Immature natural killer cell (primary cell): ENCODE results near the gene LRCOL1. TPM values are rescaled to one million over a fixed set of nuclear protein-coding genes. Genes with fewer than 3 reads are reported as not detected.

Experiments
- DNase-seq, 3 donors: peaks; one replicate each; pipeline ENCODE4 v3.0.0; 2022; ENCODE audit warnings: mixed read lengths in 1 of 3
- H3K27ac Mint-ChIP-seq, 6 donors: one replicate each; pipeline ENCODE4 v1.8.0; 2020; ENCODE audit warnings: mixed read lengths in 6 of 6, mild to moderate bottlenecking in 5 of 6, inconsistent platforms in 4 of 6, moderate library complexity in 3 of 6
- H3K27me3 Mint-ChIP-seq, 3 donors: one replicate each; pipeline ENCODE4 v1.8.0; 2020 to 2021; ENCODE audit warnings: low read depth in 3 of 3, mild to moderate bottlenecking in 3 of 3, mixed read lengths in 3 of 3, moderate library complexity in 3 of 3, inconsistent platforms in 1 of 3
- H3K36me3 Mint-ChIP-seq, 3 donors: one replicate each; pipeline ENCODE4 v1.8.0; 2020; ENCODE audit warnings: mixed read lengths in 3 of 3, inconsistent platforms in 2 of 3, mild to moderate bottlenecking in 2 of 3
- H3K4me1 Mint-ChIP-seq, 2 donors: one replicate each; pipeline ENCODE4 v1.8.0; 2020; ENCODE audit warnings: inconsistent platforms in 2 of 2, mild to moderate bottlenecking in 2 of 2, mixed read lengths in 2 of 2, moderate library complexity in 1 of 2
- H3K4me3 Mint-ChIP-seq, 5 donors: one replicate each; pipeline ENCODE4 v1.8.0; 2020; ENCODE audit warnings: mild to moderate bottlenecking in 5 of 5, mixed read lengths in 5 of 5, inconsistent platforms in 3 of 5, moderate library complexity in 3 of 5
- H3K9me3 Mint-ChIP-seq, 6 donors: one replicate each; pipeline ENCODE4 v1.8.0; 2020; ENCODE audit warnings: mild to moderate bottlenecking in 6 of 6, mixed read lengths in 6 of 6, inconsistent platforms in 4 of 6, moderate library complexity in 3 of 6
- polyA plus RNA-seq, 3 donors: library from polyadenylated mRNA; unstranded; fragments of 300-500 nt; fragmentation: Illumina TruSeq; gene quantifications; one replicate each; pipeline ENCODE4 v1.2.3, GENCODE V29; 2021

Gene LRCOL1
- not detected for polyA plus RNA-seq

- Mint-ChIP-seq H3K27ac (no peak within 1 kb of the TSS), H3K9me3 (no peaks in the 10 kb centered on the region), H3K4me1 (peaks cover 5 to 7% of the 10 kb centered on the region in 2 donors), H3K4me3 (peak within 1 kb of the TSS in 4 of 5 donors; percentile 55 to 71 (median 66)), H3K36me3 (peaks cover 0 to 4% (median 2%) of the 10 kb centered on the region in 3 donors), H3K27me3 (peaks cover 14 to 29% (median 20%) of the 10 kb centered on the region in 3 donors)
- DNase-seq, result no peak
These were observed at the start of gene LRCOL1 for GRCh38 chr12:132610051-132610759. Gene LRCOL1 (minus strand): TSS chr12:132610582. CDS start chr12:132606251, 4,331 bp downstream.

GRCh38 chr12:132660052-132660451, 49.7 kb upstream of the LRCOL1 start:
- H3K4me1 Mint-ChIP-seq, result peaks cover 9 to 20% of the 10 kb centered on the region in 2 donors
- H3K36me3 Mint-ChIP-seq, result peaks cover 21 to 50% (median 34%) of the 10 kb centered on the region in 3 donors
- DNase-seq, result no peak
- H3K27ac Mint-ChIP-seq, result peak overlapping the region in 1 of 6 donors; percentile 45
- H3K27me3 Mint-ChIP-seq, result peaks cover 0 to 1% (median 0%) of the 10 kb centered on the region in 3 donors
- no peaks in the 10 kb centered on the region for H3K9me3 Mint-ChIP-seq
- H3K4me3 Mint-ChIP-seq, result no peak overlapping the region

DNA sequence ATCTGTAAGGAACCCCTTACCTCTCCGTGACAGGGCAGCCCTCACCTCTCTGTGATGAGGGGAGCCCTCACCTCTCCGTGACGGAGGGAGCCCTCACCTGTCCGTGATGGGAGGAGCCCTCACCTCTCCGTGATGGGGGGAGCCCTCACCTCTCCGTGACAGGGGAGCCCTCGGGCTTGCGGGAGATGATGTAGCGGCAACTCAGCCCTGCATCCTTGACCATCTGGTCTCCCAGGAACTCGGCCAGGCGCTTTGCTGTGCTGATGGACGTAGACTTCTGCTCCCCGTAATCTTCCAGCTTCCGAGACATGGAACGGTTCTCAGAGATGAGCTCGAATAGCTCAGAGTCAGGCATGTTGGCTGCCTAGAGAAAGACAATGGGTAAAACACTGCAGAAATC, 48.8 kb upstream of the LRCOL1 start:
- peaks cover 23 to 56% (median 34%) of the 10 kb centered on the region in 3 donors for H3K36me3 Mint-ChIP-seq
- no peak overlapping the region for H3K27ac Mint-ChIP-seq
- no peak for DNase-seq
- no peak overlapping the region for H3K4me3 Mint-ChIP-seq
- no peaks in the 10 kb centered on the region for H3K9me3 Mint-ChIP-seq
- H3K27me3 Mint-ChIP-seq, result peaks cover 0 to 1% (median 0%) of the 10 kb centered on the region in 3 donors
- H3K4me1 Mint-ChIP-seq, result peaks cover 5 to 20% of the 10 kb centered on the region in 2 donors

DNA sequence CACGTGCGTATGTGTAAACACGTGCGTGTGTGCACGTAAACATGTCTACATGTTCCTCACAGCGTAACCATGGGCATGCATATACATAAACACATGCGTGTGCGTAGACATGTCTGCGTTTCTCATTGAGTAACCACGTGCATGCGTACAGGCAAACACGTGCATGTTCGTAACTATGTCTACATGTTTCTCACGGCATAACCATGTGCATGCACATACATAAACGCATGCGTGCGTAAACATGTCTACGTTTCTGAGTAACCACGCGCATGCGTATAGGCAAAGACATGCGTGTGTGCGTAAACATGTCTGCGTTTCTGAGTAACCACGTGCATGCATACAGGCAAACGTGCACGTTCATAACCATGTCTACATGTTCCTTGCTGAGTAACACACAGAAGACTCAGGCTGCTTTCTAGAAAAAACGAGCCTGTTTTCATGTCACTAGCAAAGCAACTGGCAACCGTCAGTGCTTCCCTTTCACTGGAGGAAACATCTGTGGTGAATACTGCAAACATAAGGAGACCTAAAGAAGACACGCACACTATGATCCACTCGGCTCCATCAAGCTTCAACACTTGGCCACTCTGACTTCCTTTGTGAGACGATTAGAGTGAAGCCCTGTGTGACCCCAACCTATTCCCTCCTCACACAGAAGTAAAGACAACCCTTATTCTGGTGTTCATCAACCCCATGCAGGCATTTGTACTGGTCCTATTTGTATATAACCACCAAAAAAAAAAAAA, 47.9 kb upstream of the LRCOL1 start:
- DNase-seq, result peak in 2 of 3 donors; percentile 8 to 33
- H3K27ac Mint-ChIP-seq, result peak overlapping the region in 1 of 6 donors; percentile 62
- peak overlapping the region in 1 of 5 donors; percentile 12 for H3K4me3 Mint-ChIP-seq
- no peaks in the 10 kb centered on the region for H3K9me3 Mint-ChIP-seq
- H3K27me3 Mint-ChIP-seq, result peaks cover 0 to 1% (median 0%) of the 10 kb centered on the region in 3 donors
- peaks cover 23 to 53% (median 34%) of the 10 kb centered on the region in 3 donors for H3K36me3 Mint-ChIP-seq
- peaks cover 3 to 17% of the 10 kb centered on the region in 2 donors for H3K4me1 Mint-ChIP-seq

- H3K27ac Mint-ChIP-seq, result peak overlapping the region in 2 of 6 donors; percentile 34 to 67
- H3K36me3 Mint-ChIP-seq, result peaks cover 21 to 52% (median 29%) of the 10 kb centered on the region in 3 donors
- H3K9me3 Mint-ChIP-seq, result no peaks in the 10 kb centered on the region
- H3K27me3 Mint-ChIP-seq, result peaks cover 0 to 1% (median 0%) of the 10 kb centered on the region in 3 donors
- peaks cover 0 to 6% of the 10 kb centered on the region in 2 donors for H3K4me1 Mint-ChIP-seq
- no peak for DNase-seq
- H3K4me3 Mint-ChIP-seq, result no peak overlapping the region
These were observed 46.8 kb upstream of the LRCOL1 start for GRCh38 chr12:132657004-132657727.

DNA sequence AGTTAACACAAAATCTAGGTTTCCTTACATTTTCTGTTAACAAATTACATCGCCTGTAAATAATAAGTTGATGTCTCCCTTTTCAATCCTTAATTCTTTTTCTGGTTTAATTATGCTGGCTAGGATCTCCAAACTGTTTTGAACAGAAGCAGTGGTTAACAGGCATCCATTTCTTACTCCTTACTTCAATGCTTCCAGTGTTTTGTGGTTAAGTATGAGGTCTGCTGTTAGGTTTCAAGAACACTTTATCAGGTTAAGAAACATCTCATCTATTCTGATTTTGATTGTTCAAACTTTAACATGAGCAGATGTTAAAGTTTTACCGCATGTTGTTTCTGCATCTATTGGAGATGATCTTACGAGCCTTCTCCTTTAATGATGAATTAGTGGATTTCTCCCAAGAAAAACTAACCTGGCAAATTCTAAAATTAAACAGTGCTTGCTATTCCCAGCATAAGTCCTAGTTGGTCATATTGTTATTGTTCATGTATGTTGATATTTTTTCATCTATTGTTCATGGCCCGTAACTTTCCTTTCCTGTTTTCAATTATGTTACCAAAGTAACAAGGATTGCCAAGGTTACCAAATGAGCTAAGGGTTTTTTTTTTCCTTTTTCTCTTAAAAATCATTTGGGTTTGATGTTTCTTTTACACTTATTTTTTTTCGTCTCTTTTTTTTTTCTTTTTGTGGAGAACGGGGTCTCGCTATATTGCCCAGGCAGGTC, 43.3 kb upstream of the LRCOL1 start:
- H3K9me3 Mint-ChIP-seq, result no peaks in the 10 kb centered on the region
- no peak for DNase-seq
- no peak overlapping the region for H3K4me3 Mint-ChIP-seq
- H3K4me1 Mint-ChIP-seq, result peaks cover 0 to 4% of the 10 kb centered on the region in 2 donors
- H3K36me3 Mint-ChIP-seq, result peaks cover 18 to 41% (median 26%) of the 10 kb centered on the region in 3 donors
- peak overlapping the region in 1 of 6 donors; percentile 40 for H3K27ac Mint-ChIP-seq
- H3K27me3 Mint-ChIP-seq, result no peaks in the 10 kb centered on the region

DNA sequence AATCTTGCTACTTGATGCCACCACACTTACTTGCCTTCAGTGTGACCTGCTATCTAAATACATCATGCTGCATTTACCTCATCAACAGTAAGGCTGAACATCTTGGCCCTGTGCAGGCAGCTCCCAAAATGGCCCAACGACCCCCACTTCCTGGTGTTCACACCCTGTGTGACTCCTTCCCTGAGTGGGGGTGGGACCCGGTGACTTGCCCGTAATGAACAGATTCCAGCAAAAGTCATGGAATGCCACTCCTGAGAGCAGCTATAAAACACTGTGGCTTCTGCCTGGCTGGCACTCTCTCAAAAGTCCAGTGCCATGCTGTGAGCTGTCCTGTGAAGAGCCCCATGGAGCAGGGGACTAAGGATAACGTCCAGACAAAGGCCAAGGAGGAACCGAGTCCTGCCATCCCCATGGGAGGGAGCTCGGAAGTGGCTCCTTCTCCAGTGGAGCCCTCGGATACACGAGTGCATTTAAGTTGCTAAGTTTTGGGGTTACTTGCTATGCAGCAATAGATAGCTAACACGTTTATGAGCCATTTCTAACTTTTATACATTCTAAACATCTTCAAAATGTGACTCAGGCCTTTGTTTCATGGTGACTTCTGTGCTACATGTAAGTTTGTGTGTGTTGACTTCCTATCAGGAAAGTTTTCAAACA, 41.2 kb upstream of the LRCOL1 start:
- Mint-ChIP-seq H3K36me3 (peaks cover 1 to 39% (median 27%) of the 10 kb centered on the region in 3 donors), H3K9me3 (no peaks in the 10 kb centered on the region), H3K27ac (no peak overlapping the region), H3K4me1 (no peaks in the 10 kb centered on the region), H3K27me3 (no peaks in the 10 kb centered on the region), H3K4me3 (no peak overlapping the region)
- no peak for DNase-seq

- Mint-ChIP-seq H3K4me3 (no peak overlapping the region), H3K36me3 (peaks cover 6 to 35% (median 26%) of the 10 kb centered on the region in 3 donors)
These were observed 39.0 kb upstream of the LRCOL1 start for GRCh38 chr12:132649226-132649945.

DNA sequence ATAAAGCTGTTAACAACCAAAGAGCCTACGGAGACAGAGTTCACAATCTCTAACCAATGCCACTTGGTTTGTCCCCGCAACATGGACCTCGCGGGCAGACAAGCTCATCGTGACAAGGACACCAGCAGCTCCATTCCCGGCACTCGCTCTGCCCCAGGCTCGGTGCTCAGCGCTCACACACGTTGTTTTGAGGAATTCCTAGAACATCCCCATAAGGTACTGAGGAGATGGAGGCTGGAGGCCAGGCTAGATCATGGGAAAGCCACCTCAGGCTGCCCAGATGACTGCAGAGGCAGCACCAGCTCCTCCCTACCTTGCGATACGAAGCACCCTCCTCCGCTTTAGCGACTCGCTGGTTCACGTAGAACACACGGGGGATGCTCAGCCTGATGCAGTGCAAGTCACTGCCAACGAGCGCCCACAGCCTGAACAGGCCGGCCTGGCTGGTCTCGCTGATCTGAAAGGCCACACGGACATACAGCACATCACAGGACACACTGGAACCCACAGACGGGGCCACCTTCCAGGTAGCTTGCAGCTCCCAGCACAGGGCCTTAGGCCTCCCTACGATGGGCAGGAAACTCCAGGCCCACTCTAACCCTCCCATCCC, 38.3 kb upstream of the LRCOL1 start:
- Mint-ChIP-seq H3K36me3 (peaks cover 6 to 33% (median 26%) of the 10 kb centered on the region in 3 donors), H3K27ac (no peak overlapping the region), H3K4me1 (no peaks in the 10 kb centered on the region), H3K9me3 (no peaks in the 10 kb centered on the region), H3K27me3 (no peaks in the 10 kb centered on the region), H3K4me3 (no peak overlapping the region)
- no peak for DNase-seq

More at GRCh38 chr12:132649226-132649945, 39.0 kb upstream of the LRCOL1 start:
- no peaks in the 10 kb centered on the region for H3K27me3 Mint-ChIP-seq
- no peak overlapping the region for H3K27ac Mint-ChIP-seq
- no peaks in the 10 kb centered on the region for H3K4me1 Mint-ChIP-seq
- DNase-seq, result no peak
- H3K9me3 Mint-ChIP-seq, result no peaks in the 10 kb centered on the region

GRCh38 chr12:132647858-132648257, 37.5 kb upstream of the LRCOL1 start:
- Mint-ChIP-seq H3K27ac (no peak overlapping the region), H3K4me3 (no peak overlapping the region), H3K27me3 (no peaks in the 10 kb centered on the region), H3K4me1 (no peaks in the 10 kb centered on the region), H3K9me3 (no peaks in the 10 kb centered on the region), H3K36me3 (peaks cover 6 to 36% (median 26%) of the 10 kb centered on the region in 3 donors)
- no peak for DNase-seq

GRCh38 chr12:132646850-132647249, 36.5 kb upstream of the LRCOL1 start:
- Mint-ChIP-seq H3K9me3 (no peaks in the 10 kb centered on the region), H3K27ac (no peak overlapping the region), H3K27me3 (no peaks in the 10 kb centered on the region), H3K4me3 (no peak overlapping the region), H3K36me3 (peaks cover 6 to 26% (median 21%) of the 10 kb centered on the region in 3 donors), H3K4me1 (no peaks in the 10 kb centered on the region)
- no peak for DNase-seq
